Ovary (tissue), 9 donors: ENCODE measurements around the gene TSC2. TPM values are rescaled to one million over a fixed set of nuclear protein-coding genes. Genes with fewer than 3 reads are reported as not detected.
A peak's percentile ranks its signal among the peaks of the same experiment; 100 is the strongest.

Experiments
- DNase-seq, 5 donors: peaks; one replicate each; pipeline ENCODE4 v3.0.0-alpha.2; 2019 to 2020
- H3K27ac ChIP-seq, 2 donors: fragments of 200-600 bp; one replicate each; pipeline versions ENCODE4 v1.5.1 to v1.8.0; 2019 to 2022
- H3K27me3 ChIP-seq: fragments of 200-600 bp; one replicate; pipeline ENCODE4 v1.8.0; 2022
- H3K36me3 ChIP-seq: fragments of 200-600 bp; sonication (generic); one replicate; pipeline ENCODE4 v1.5.1; 2019
- H3K4me1 ChIP-seq: one replicate; pipeline ENCODE4 v1.8.1; 2013; ENCODE audit warnings: mild to moderate bottlenecking, moderate library complexity; ENCODE audit not compliant: insufficient read depth
- H3K4me3 ChIP-seq: fragments of 200-600 bp; sonication (generic); one replicate; pipeline ENCODE4 v1.5.1; 2017
- H3K9me3 ChIP-seq, 2 donors: fragments of 200-600 bp in 1 of 2; sonication (generic) in 1 of 2; one replicate each; pipeline versions ENCODE4 v1.5.1 to v1.8.1; 2013 to 2019; ENCODE audit warnings: mild to moderate bottlenecking in 1 of 2, moderate library complexity in 1 of 2
- EP300 ChIP-seq: sonication (generic); formaldehyde crosslinking; IDR thresholded peaks from one replicate; pipeline ENCODE4 v1.6.1; 2017; ENCODE audit warnings: antibody characterized with exemption
- POLR2A ChIP-seq: fragments of 450-650 bp; IDR thresholded peaks from one replicate; pipeline ENCODE4 v1.6.1; 2017; ENCODE audit warnings: antibody characterized with exemption, mild to moderate bottlenecking, moderate library complexity
- WGBS, 3 donors: extraction: QIAGEN DNeasy Blood & Tissue Kit in 1 of 3; methylation state at CpG; one replicate each; pipeline versions ENCODE4 v1.1.5 to v1.1.7; 2013 to 2017; 5-methylcytosine and 5-hydroxymethylcytosine counted together
- intact Hi-C, 4 donors: fragments of 100-400 bp; cut with DNase I; formaldehyde crosslinking; loops; one replicate each; pipeline versions ENCODE4 v1.11.0 to v1.15.1; 2022 to 2023
- polyA plus RNA-seq, 2 donors: library from polyadenylated mRNA; stranded (reverse); fragments of 200-250 nt in 1 of 2; fragments of 350-450 nt in 1 of 2; fragmentation: Illumina TruSeq in 1 of 2; extraction: RNeasy Lipid Tissue Mini Kit (QIAGEN cat#74804) in 1 of 2; gene quantifications; one replicate each; pipeline ENCODE4 v1.2.3, GENCODE V29; 2013 to 2014
- total RNA-seq, 7 donors: library from RNA; depleted of rRNA in 2 of 7; stranded (reverse); fragments of >200 nt in 2 of 7; fragmentation: NEBNext Ultra II Directional in 3 of 7; extraction: Animal tissue kit (Norgen Biotek cat#: 25700) in 3 of 7; gene quantifications; one replicate each; pipeline versions ENCODE4 v1.1.0 to v1.2.4, GENCODE V29; 2016 to 2023
- TF ChIP-seq, protein P1 (sequence below), 3 donors: fragments of 450-650 bp in 2 of 3; fragments of 200-600 bp in 1 of 3; IDR thresholded peaks; one replicate each; pipeline versions ENCODE4 v1.5.1 to v1.8.0; 2016 to 2022; ENCODE audit warnings: antibody characterized with exemption in 3 of 3, mild to moderate bottlenecking in 1 of 3
- donor health status: DM: no; HTN: no; CAD: no; lungs with moderate emphysema.
- donor health status: DM: no; HTN: no; CAD: no.
- donor health status: Bipolar disorder and iron deficiency.
- donor health status: DM: yes; HTN: yes; CAD: no.
- donor health status: DM: no; HTN: no; CAD: no.
- donor health status: DM: yes; HTN: yes; CAD: no.

TSC2 gene
- total and polyA plus RNA-seq, 9 donors, result 47.0 to 150 (median 96.0) TPM

GRCh38 chr16:1999866-2000514 lies 47.8 kb upstream of the TSC2 start:
- peak in 1 of 5 donors; percentile 40 for DNase-seq
- H3K36me3 ChIP-seq, result no peaks in the 10 kb centered on the region
- no peak overlapping the region for H3K27ac ChIP-seq
- no peak for TF ChIP-seq EP300
- TF ChIP-seq POLR2A, result no peak
- TF ChIP-seq, protein P1, sequence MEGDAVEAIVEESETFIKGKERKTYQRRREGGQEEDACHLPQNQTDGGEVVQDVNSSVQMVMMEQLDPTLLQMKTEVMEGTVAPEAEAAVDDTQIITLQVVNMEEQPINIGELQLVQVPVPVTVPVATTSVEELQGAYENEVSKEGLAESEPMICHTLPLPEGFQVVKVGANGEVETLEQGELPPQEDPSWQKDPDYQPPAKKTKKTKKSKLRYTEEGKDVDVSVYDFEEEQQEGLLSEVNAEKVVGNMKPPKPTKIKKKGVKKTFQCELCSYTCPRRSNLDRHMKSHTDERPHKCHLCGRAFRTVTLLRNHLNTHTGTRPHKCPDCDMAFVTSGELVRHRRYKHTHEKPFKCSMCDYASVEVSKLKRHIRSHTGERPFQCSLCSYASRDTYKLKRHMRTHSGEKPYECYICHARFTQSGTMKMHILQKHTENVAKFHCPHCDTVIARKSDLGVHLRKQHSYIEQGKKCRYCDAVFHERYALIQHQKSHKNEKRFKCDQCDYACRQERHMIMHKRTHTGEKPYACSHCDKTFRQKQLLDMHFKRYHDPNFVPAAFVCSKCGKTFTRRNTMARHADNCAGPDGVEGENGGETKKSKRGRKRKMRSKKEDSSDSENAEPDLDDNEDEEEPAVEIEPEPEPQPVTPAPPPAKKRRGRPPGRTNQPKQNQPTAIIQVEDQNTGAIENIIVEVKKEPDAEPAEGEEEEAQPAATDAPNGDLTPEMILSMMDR (IDR thresholded peaks at IDR 0.05), result no peak
- 71 to 84% (median 72%) methylated on average over 27 to 28 of the region's 28 CpGs for WGBS, 3 donors
- no peaks in the 10 kb centered on the region for H3K9me3 ChIP-seq
- H3K4me3 ChIP-seq, result no peak overlapping the region
- intact Hi-C loops, result no loop called here
- H3K4me1 ChIP-seq, result peaks cover 10% of the 10 kb centered on the region
- no peaks in the 10 kb centered on the region for H3K27me3 ChIP-seq

GRCh38 chr16:2001035-2001434 lies 46.8 kb upstream of the TSC2 start:
- intact Hi-C loops, result no loop called here
- Histone ChIP-seq H3K4me1 (peaks cover 10% of the 10 kb centered on the region), H3K27me3 (no peaks in the 10 kb centered on the region), H3K36me3 (no peaks in the 10 kb centered on the region), H3K4me3 (no peak overlapping the region), H3K27ac (no peak overlapping the region), H3K9me3 (no peaks in the 10 kb centered on the region)
- DNase-seq, result no peak
- WGBS, 3 donors, result 91 to 96% (median 96%) methylated on average over 19 of the region's 19 CpGs
- no peak for TF ChIP-seq POLR2A
- TF ChIP-seq EP300, result no peak
- TF ChIP-seq, protein P1 (IDR thresholded peaks at IDR 0.05), result no peak

DNA sequence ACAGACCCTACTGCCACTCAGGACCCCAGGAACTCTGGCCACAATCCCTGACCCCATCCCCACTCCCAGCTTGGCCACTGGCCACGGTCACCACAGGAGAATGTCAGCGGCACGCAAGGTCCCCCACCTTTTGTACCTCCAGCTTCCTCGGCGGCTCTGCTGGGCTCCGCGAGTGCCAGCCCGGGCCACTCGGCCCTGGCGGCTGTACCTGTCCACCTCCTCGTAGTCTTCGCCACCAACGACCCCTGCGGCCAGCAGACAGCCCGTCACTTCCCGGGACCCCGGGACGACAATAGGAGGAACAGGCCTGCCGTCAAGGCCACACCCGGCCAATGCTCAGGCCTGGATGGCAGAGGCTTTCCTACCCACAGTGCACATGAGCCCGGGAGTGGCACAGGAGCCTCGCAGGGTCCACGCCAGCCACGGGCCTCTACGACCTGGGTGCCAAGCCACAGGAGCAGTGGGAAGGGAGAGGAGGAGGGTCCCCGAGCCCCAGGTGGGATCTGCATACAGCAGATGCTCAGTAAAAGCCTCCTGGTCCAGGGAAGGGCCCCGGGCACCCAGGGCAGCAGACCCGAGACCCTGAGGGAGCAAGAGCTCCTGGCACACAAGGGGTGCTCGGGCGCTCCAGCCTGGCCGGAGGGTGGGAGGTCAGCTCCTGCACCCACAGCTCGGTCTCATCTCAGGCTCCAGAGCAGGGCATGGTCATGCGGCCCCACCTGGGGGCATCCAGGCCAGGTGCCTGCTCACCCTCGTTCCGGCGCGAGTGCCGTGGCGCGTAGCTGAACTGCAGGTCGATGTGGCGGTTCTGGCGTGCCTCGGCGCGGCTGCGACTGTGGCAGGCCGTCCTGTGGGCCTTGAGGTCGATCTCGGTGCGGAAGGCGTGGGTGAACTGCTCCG lies 46.1 kb upstream of the TSC2 start:
- intact Hi-C loops, result no loop called here
- DNase-seq, result peak in 2 of 5 donors; percentile 28 to 36
- Histone ChIP-seq H3K9me3 (no peaks in the 10 kb centered on the region), H3K4me3 (no peak overlapping the region), H3K36me3 (no peaks in the 10 kb centered on the region), H3K4me1 (peaks cover 10% of the 10 kb centered on the region), H3K27me3 (no peaks in the 10 kb centered on the region), H3K27ac (no peak overlapping the region)
- TF ChIP-seq, protein P1 (IDR thresholded peaks at IDR 0.05), result no peak
- TF ChIP-seq POLR2A (no peak), EP300 (no peak)
- WGBS, 3 donors, result 91 to 95% (median 92%) methylated on average over 52 to 53 of the region's 53 CpGs

DNA sequence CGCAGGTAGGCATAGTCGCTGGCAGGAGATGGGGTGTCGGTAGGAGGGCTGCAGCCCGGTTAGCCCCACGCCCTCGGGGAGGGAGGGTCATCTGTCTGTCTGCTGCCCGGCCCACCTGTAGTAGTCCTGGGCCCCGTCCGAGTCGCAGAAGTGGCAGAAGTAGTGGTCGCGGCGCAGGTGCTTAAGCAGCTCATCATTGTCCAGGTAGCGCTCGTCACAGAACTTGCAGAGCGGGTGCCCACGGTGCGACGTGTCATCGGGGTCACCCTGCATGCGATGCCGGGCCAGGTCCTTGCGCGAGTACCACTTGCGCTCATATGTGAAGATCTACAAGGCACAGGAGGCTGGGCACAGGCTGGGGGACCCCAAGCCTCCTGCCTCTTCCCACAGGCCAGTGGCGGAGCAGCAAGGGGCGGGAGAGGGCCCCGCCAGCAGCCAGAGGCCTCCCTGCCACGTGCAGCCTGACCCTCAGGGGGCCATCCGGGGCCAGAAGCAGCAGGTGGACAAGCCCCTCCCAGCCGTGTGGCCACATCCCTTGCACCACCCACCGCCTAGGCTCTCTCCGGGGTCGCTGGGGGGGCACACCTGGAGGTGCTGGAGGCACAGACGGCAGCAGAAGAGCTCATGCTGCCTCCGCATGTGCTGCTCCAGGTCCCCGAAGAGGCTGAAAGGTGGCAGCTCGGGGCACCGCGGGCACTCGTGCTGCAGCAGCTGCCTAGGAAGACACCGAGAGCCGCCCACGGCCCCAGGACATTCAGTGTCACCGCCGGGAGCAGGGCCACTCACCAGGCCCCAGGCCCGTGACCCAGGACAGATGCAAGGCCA lies 45.2 kb upstream of the TSC2 start:
- TF ChIP-seq EP300 (no peak), POLR2A (no peak)
- TF ChIP-seq, protein P1 (IDR thresholded peaks at IDR 0.05), result no peak
- no peak overlapping the region for H3K27ac ChIP-seq
- 87 to 91% (median 90%) methylated on average over 39 to 47 of the region's 47 CpGs for WGBS, 3 donors
- H3K27me3 ChIP-seq, result no peaks in the 10 kb centered on the region
- no peaks in the 10 kb centered on the region for H3K9me3 ChIP-seq
- H3K36me3 ChIP-seq, result no peaks in the 10 kb centered on the region
- DNase-seq, result peak in 2 of 5 donors; percentile 26 to 40
- intact Hi-C loops, result no loop called here
- H3K4me3 ChIP-seq, result no peak overlapping the region
- H3K4me1 ChIP-seq, result peaks cover 16% of the 10 kb centered on the region
